Mesothelial cell of epicardium (in vitro differentiated cells): ENCODE data around the gene SNX2. TPM values are rescaled to one million over a fixed set of nuclear protein-coding genes. Genes with fewer than 3 reads are reported as not detected.
A peak's percentile ranks its signal among the peaks of the same experiment; 100 is the strongest.
"Not testable (repeated sequence)": the region's sequence is repeated elsewhere in the genome, so short reads cannot be mapped to it uniquely, and the experiment has no call there.

Experiments used
- DNase-seq, 2 experiments: peaks; one replicate each; pipeline ENCODE4 v3.0.0; 2021; ENCODE audit warnings: low spot score in 2 of 2; ENCODE audit not compliant: unreplicated experiment in 2 of 2
- H3K27ac Mint-ChIP-seq: 2 replicates; pipeline ENCODE4 v1.8.0; 2021; ENCODE audit warnings: mixed read lengths
- H3K27me3 Mint-ChIP-seq: 2 replicates; pipeline ENCODE4 v1.8.0; 2021; ENCODE audit warnings: low read depth, mixed read lengths
- H3K36me3 Mint-ChIP-seq: 2 replicates; pipeline ENCODE4 v1.8.0; 2021; ENCODE audit warnings: mixed read lengths
- H3K4me1 Mint-ChIP-seq: 2 replicates; pipeline ENCODE4 v1.8.0; 2021; ENCODE audit warnings: mixed read lengths
- H3K4me3 Mint-ChIP-seq: 2 replicates; pipeline ENCODE4 v1.8.0; 2021; ENCODE audit warnings: mild to moderate bottlenecking, moderate library complexity, mixed read lengths
- H3K9me3 Mint-ChIP-seq: 2 replicates; pipeline ENCODE4 v1.8.0; 2021; ENCODE audit warnings: mixed read lengths
- total RNA-seq: library from RNA; stranded (reverse); gene quantifications from 3 replicates; pipeline ENCODE4 v1.2.1, GENCODE V29; 2021
- TF ChIP-seq, protein P1 (sequence below): fragments of 200-600 bp; sonication (generic); IDR thresholded peaks from one replicate; pipeline ENCODE4 v1.5.0; 2021; ENCODE audit warnings: antibody characterized with exemption; ENCODE audit not compliant: unreplicated experiment

SNX2 gene
- total RNA-seq, 1 donor from 2014 or later = 141 TPM

DNA sequence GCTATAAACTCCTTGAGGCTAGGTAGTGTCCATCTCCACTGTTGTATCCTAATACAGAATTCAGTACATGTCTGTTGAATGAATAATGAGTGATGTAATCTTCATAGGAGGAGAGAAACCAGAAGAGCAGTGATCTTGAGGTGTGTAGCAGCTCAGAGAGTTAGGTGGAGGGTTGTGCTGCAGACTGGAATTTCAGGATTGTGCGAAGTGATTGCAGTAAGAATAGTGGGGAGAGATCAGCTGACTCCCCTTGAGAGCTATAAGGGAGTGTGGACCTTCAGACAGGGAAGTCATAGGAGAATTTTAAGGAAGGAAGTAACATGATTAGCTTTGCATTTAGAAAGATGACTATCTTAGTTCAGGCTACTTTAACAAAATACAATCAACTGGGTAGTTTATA, 74.9 kb downstream of the SNX2 start:
- Mint-ChIP-seq H3K27ac (peak overlapping the region; percentile 10), H3K4me3 (no peak overlapping the region), H3K36me3 (peaks cover 18% of the 10 kb centered on the region)

DNA sequence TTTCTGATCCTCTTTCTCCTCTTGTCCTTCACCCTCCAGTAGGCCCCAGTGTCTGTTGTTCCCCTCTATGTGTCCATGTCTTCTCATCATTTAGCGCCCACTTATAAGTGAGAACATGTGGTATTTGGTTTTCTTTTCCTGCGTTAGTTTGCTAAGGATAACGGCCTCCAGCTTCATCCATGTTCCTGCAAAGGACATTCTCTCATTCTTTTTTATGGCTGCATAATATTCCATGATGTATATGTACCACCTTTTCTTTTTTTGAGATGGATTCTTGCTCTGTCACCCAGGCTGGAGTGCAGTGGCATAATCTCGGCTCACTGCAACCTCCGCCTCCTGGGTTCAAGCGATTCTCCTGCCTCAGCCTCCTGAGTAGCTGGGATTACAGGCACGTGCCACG, 82.7 kb downstream of the SNX2 start:
- H3K4me1 Mint-ChIP-seq, H3K9me3 Mint-ChIP-seq, DNase-seq, H3K4me3 Mint-ChIP-seq, H3K27me3 Mint-ChIP-seq, H3K27ac Mint-ChIP-seq: not testable (repeated sequence)
- peaks cover 25% of the 10 kb centered on the region for H3K36me3 Mint-ChIP-seq

More for the DNA sequence above, 74.9 kb downstream of the SNX2 start:
- Mint-ChIP-seq H3K27me3 (no peaks in the 10 kb centered on the region), H3K9me3 (peaks cover 4% of the 10 kb centered on the region), H3K4me1 (peaks cover 27% of the 10 kb centered on the region)
- no peak for DNase-seq
- TF ChIP-seq, protein P1, sequence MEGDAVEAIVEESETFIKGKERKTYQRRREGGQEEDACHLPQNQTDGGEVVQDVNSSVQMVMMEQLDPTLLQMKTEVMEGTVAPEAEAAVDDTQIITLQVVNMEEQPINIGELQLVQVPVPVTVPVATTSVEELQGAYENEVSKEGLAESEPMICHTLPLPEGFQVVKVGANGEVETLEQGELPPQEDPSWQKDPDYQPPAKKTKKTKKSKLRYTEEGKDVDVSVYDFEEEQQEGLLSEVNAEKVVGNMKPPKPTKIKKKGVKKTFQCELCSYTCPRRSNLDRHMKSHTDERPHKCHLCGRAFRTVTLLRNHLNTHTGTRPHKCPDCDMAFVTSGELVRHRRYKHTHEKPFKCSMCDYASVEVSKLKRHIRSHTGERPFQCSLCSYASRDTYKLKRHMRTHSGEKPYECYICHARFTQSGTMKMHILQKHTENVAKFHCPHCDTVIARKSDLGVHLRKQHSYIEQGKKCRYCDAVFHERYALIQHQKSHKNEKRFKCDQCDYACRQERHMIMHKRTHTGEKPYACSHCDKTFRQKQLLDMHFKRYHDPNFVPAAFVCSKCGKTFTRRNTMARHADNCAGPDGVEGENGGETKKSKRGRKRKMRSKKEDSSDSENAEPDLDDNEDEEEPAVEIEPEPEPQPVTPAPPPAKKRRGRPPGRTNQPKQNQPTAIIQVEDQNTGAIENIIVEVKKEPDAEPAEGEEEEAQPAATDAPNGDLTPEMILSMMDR = no peak

DNA sequence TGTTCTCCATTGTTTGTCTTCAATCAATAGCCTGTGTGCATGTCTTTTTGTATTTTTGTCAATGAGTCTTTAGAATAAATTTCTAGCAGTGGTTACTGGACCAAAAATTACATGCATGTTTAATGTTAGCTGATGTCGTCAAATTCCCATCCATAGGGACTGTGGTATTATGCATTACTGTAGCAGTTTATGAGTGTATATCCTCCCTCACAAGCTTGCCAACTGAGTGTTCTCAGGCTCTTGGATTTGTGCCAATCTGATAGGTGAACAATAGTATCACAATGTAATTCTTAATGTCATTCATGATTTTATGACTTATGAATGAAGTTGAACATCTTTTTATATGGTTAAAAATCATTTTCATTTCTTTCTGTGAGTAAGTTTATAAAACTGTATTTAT, 83.6 kb downstream of the SNX2 start:
- TF ChIP-seq, protein P1 = no peak
- H3K27ac Mint-ChIP-seq = no peak overlapping the region
- H3K9me3 Mint-ChIP-seq = peaks cover 4% of the 10 kb centered on the region
- H3K27me3 Mint-ChIP-seq = no peaks in the 10 kb centered on the region
- peaks cover 9% of the 10 kb centered on the region for H3K4me1 Mint-ChIP-seq
- DNase-seq = no peak
- no peak overlapping the region for H3K4me3 Mint-ChIP-seq
- H3K36me3 Mint-ChIP-seq = peaks cover 23% of the 10 kb centered on the region

DNA sequence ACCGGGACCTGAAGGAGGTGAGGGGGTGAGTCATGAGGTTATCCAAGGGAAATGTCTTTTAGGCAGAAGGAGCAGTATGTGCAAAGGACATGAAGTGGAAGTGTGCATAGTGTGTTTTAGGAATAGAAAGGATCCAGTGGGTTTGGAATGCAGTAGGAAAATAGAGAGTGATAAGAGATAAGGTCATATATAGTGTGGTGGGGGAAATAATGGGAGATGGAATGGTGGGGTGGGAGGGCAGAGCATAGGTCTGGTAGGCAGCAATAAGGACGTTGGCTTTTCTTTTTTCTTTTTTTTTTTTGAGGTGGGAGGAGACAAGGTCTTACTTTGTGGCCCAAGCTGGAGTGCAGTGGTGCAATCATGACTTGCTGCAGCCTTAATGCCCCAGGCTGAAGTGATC, 88.4 kb downstream of the SNX2 start:
- no peak overlapping the region for H3K4me3 Mint-ChIP-seq
- H3K9me3 Mint-ChIP-seq = no peaks in the 10 kb centered on the region
- DNase-seq = no peak
- peaks cover 9% of the 10 kb centered on the region for H3K4me1 Mint-ChIP-seq
- peaks cover 27% of the 10 kb centered on the region for H3K36me3 Mint-ChIP-seq
- no peaks in the 10 kb centered on the region for H3K27me3 Mint-ChIP-seq
- TF ChIP-seq, protein P1 = no peak
- no peak overlapping the region for H3K27ac Mint-ChIP-seq

DNA sequence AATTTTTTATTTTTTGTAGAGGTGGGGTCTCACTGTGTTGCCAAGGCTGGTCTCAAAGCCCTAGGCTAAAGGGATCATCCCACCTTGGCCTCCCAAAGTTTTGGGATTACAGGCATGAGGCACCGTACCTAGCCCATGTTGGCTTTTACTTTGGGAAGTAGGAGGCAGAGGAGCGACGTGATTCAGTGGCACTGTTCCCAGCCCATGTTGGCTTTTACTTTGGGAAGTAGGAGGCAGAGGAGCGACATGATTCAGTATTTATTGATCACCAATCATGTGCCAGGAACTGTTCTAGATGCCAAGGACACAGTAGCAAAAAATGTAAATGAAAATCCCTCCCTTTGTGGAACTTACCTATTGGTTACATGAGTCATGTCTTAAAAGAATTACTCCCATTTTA, 88.8 kb downstream of the SNX2 start:
- no peaks in the 10 kb centered on the region for H3K27me3 Mint-ChIP-seq
- DNase-seq = no peak

DNA sequence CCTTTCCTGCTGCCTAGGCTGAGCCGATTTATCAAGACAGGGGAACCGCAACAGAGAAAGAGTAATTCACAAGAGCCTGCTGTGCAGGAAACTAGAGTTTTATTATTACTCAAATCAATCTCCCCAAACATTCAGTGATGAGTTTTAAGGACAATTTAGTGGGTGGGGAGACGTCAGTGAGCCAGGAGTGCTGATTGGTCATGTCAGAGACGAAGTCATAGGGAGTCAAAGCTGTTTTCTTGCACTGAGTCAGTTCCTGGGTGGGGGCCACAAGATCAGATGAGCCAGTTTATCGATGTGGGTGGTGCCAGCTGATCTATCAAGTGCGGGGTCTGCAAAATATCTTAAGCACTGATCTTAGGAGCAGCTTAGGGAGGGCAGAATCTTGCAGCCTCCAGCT, 89.5 kb downstream of the SNX2 start:
- Mint-ChIP-seq H3K36me3 (peaks cover 32% of the 10 kb centered on the region), H3K27ac (no peak overlapping the region), H3K9me3 (no peaks in the 10 kb centered on the region), H3K4me1 (peaks cover 9% of the 10 kb centered on the region), H3K27me3 (no peaks in the 10 kb centered on the region), H3K4me3 (no peak overlapping the region)
- no peak for DNase-seq
- TF ChIP-seq, protein P1 = no peak

More for the DNA sequence above, 88.8 kb downstream of the SNX2 start:
- no peak overlapping the region for H3K4me3 Mint-ChIP-seq
- peaks cover 9% of the 10 kb centered on the region for H3K4me1 Mint-ChIP-seq
- no peaks in the 10 kb centered on the region for H3K9me3 Mint-ChIP-seq
- TF ChIP-seq, protein P1 = no peak
- no peak overlapping the region for H3K27ac Mint-ChIP-seq
- peaks cover 32% of the 10 kb centered on the region for H3K36me3 Mint-ChIP-seq
